H1 (cell line): ENCODE results near the gene ADD3. TPM values are rescaled to one million over a fixed set of nuclear protein-coding genes. Genes with fewer than 3 reads are reported as not detected.

Experiments
- CTCF ChIA-PET: fragments of 300-600 bp; sonication (Branson Sonifier 250); formaldehyde crosslinking; loops from one replicate; lab custom pipeline; 2021; ENCODE audit not compliant: partially characterized antibody; lab: Charles Lee
- POLR2A ChIA-PET: fragments of 300-600 bp; sonication (Branson Sonifier 250); formaldehyde crosslinking; loops from one replicate; lab custom pipeline; 2021; ENCODE audit warnings: inconsistent platforms; ENCODE audit not compliant: partially characterized antibody; lab: Charles Lee
- DNase-seq, 2 experiments: peaks; one replicate each; pipeline versions ENCODE4 v3.0.0 to v3.0.0-alpha.2; 2010 to 2022; ENCODE audit warnings: low spot score in 2 of 2, low read depth in 1 of 2, mixed read lengths in 1 of 2
- FAIRE-seq: peaks from 2 replicates; lab custom pipeline; 2011; peaks lifted over from hg19 to GRCh38; lab: Jason Lieb, UNC
- H2AFZ ChIP-seq: 2 replicates; pipeline ENCODE4 v1.8.1; 2012; ENCODE audit warnings: low read length, inconsistent platforms
- H2AK5ac ChIP-seq: 2 replicates; pipeline ENCODE4 v1.6.1; 2013; ENCODE audit warnings: low read depth, low read length
- H2BK120ac ChIP-seq: replicated peaks from 2 replicates; pipeline ENCODE3; 2013; ENCODE audit warnings: low read depth, low read length, inconsistent platforms
- H2BK12ac ChIP-seq: 2 replicates; pipeline ENCODE4 v1.6.1; 2013; ENCODE audit warnings: low read depth, low read length
- H2BK15ac ChIP-seq: 2 replicates; pipeline ENCODE4 v1.6.1; 2013; ENCODE audit warnings: low read length
- H2BK20ac ChIP-seq: 2 replicates; pipeline ENCODE4 v1.6.1; 2013; ENCODE audit warnings: low read length
- H2BK5ac ChIP-seq: 2 replicates; pipeline ENCODE4 v1.6.1; 2013; ENCODE audit warnings: low read depth, low read length
- H3K14ac ChIP-seq: 2 replicates; pipeline ENCODE4 v1.6.1; 2013; ENCODE audit warnings: inconsistent platforms; ENCODE audit not compliant: insufficient read length
- H3K18ac ChIP-seq: 2 replicates; pipeline ENCODE4 v1.6.1; 2013; ENCODE audit warnings: low read length; ENCODE audit errors: extremely low read depth
- H3K23ac ChIP-seq: 2 replicates; pipeline ENCODE4 v1.6.1; 2013; ENCODE audit warnings: inconsistent platforms; ENCODE audit not compliant: insufficient read length
- H3K23me2 ChIP-seq: 2 replicates; pipeline ENCODE4 v1.6.1; 2013; ENCODE audit warnings: low read depth, low read length
- H3K27ac ChIP-seq: 2 replicates; pipeline ENCODE4 v1.6.1; 2011; ENCODE audit warnings: low read depth, low read length, inconsistent platforms
- H3K27me3 ChIP-seq, 4 experiments: replicated peaks in 1 of 4; 1 replicate in 1 of 4; 2 replicates in 3 of 4; pipeline versions ENCODE4 v1.6.1 to v1.8.1; 2011 to 2013; ENCODE audit warnings: low read length in 3 of 4, mild to moderate bottlenecking in 3 of 4, inconsistent platforms in 2 of 4, mixed read lengths in 2 of 4, moderate library complexity in 1 of 4; ENCODE audit not compliant: control insufficient read depth in 3 of 4, insufficient read depth in 3 of 4; ENCODE audit errors: extremely low read depth in 1 of 4
- H3K36me3 ChIP-seq, 4 experiments: 2 replicates each; pipeline versions ENCODE4 v1.6.1 to v1.8.1; 2011 to 2013; ENCODE audit warnings: mild to moderate bottlenecking in 4 of 4, low read length in 3 of 4, moderate library complexity in 2 of 4, control low read depth in 1 of 4, inconsistent platforms in 1 of 4; ENCODE audit not compliant: insufficient read depth in 4 of 4, control insufficient read depth in 2 of 4
- H3K4ac ChIP-seq: replicated peaks from 2 replicates; pipeline ENCODE3; 2013; ENCODE audit warnings: low read length, low read depth, mixed read lengths, inconsistent platforms; ENCODE audit not compliant: insufficient read length
- H3K4me1 ChIP-seq, 4 experiments: replicated peaks in 1 of 4; 1 replicate in 1 of 4; 2 replicates in 3 of 4; pipeline versions ENCODE4 v1.6.1 to v1.8.1; 2011 to 2013; ENCODE audit warnings: low read length in 3 of 4, inconsistent platforms in 2 of 4, mixed read lengths in 1 of 4; ENCODE audit not compliant: insufficient read depth in 4 of 4, control insufficient read depth in 3 of 4
- H3K4me2 ChIP-seq, 2 experiments: 2 replicates each; pipeline versions ENCODE4 v1.6.1 to v1.8.1; 2011 to 2013; ENCODE audit warnings: low read depth in 2 of 2, low read length in 2 of 2, control low read depth in 1 of 2, inconsistent platforms in 1 of 2, mild to moderate bottlenecking in 1 of 2; ENCODE audit not compliant: insufficient read depth in 1 of 2
- H3K4me3 ChIP-seq, 4 experiments: fragments of 200-600, 300-600 bp in 1 of 4; sonication (generic), shearing (Covaris generic), sonication (Bioruptor Twin) in 1 of 4; 2 replicates each; pipeline versions ENCODE4 v1.5.1 to v1.8.1; 2011 to 2016; ENCODE audit warnings: low read length in 4 of 4, low read depth in 3 of 4, control low read depth in 2 of 4, inconsistent platforms in 2 of 4, mild to moderate bottlenecking in 2 of 4, mixed read lengths in 1 of 4, moderate library complexity in 1 of 4; ENCODE audit not compliant: insufficient read depth in 2 of 4; ENCODE audit errors: extremely low read depth in 1 of 4
- H3K56ac ChIP-seq: replicated peaks from 2 replicates; pipeline ENCODE3; 2013; ENCODE audit warnings: low read depth, mild to moderate bottlenecking, mixed read lengths, low read length, inconsistent platforms; ENCODE audit not compliant: insufficient read length
- H3K79me1 ChIP-seq: 2 replicates; pipeline ENCODE4 v1.6.1; 2013; ENCODE audit warnings: low read depth, low read length, control low read depth
- H3K79me2 ChIP-seq, 2 experiments: 2 replicates each; pipeline versions ENCODE4 v1.6.1 to v1.8.1; 2012 to 2013; ENCODE audit warnings: low read length in 2 of 2, mild to moderate bottlenecking in 2 of 2, inconsistent platforms in 1 of 2; ENCODE audit not compliant: insufficient read depth in 2 of 2, control insufficient read depth in 1 of 2
- H3K9ac ChIP-seq, 4 experiments: replicated peaks in 1 of 4; 1 replicate in 1 of 4; 2 replicates in 3 of 4; pipeline versions ENCODE4 v1.6.1 to v1.8.1; 2011 to 2013; ENCODE audit warnings: low read depth in 3 of 4, low read length in 3 of 4, control low read depth in 2 of 4, mild to moderate bottlenecking in 2 of 4, moderate library complexity in 2 of 4, inconsistent platforms in 1 of 4; ENCODE audit errors: extremely low read depth in 1 of 4
- H3K9me3 ChIP-seq, 2 experiments: 2 replicates each; pipeline versions ENCODE4 v1.6.1 to v1.8.1; 2012 to 2013; ENCODE audit warnings: mild to moderate bottlenecking in 2 of 2, moderate library complexity in 2 of 2, control low read depth in 1 of 2, inconsistent platforms in 1 of 2, low read depth in 1 of 2, low read length in 1 of 2, mixed read lengths in 1 of 2; ENCODE audit not compliant: insufficient read depth in 2 of 2
- H4K20me1 ChIP-seq, 2 experiments: replicated peaks in 1 of 2; 2 replicates each; pipeline versions ENCODE3 to v1.8.1; 2011 to 2013; ENCODE audit warnings: inconsistent platforms in 2 of 2, low read length in 2 of 2, mild to moderate bottlenecking in 1 of 2; ENCODE audit not compliant: insufficient read depth in 2 of 2, control insufficient read depth in 1 of 2
- H4K5ac ChIP-seq: 2 replicates; pipeline ENCODE4 v1.6.1; 2013; ENCODE audit warnings: low read length, low read depth, mixed read lengths, inconsistent platforms; ENCODE audit not compliant: insufficient read length
- H4K8ac ChIP-seq: 2 replicates; pipeline ENCODE4 v1.8.0; 2013; ENCODE audit warnings: mild to moderate bottlenecking, moderate library complexity, low read length, inconsistent platforms; ENCODE audit not compliant: insufficient read depth; ENCODE audit errors: extremely low read depth
- H4K91ac ChIP-seq: replicated peaks from 2 replicates; pipeline ENCODE3; 2013; ENCODE audit warnings: low read length, mixed read lengths, inconsistent platforms; ENCODE audit not compliant: insufficient read length
- BACH1 ChIP-seq: IDR thresholded peaks from 2 replicates; pipeline ENCODE4 v1.6.1; 2012; ENCODE audit warnings: low read length, improper control_type of control experiment
- CEBPB ChIP-seq: IDR thresholded peaks from 2 replicates; pipeline ENCODE4 v1.6.1; 2012; ENCODE audit warnings: low read depth, low read length
- CHD2 ChIP-seq: IDR thresholded peaks from 2 replicates; pipeline ENCODE4 v1.6.1; 2012; ENCODE audit warnings: low read length, improper control_type of control experiment
- NANOG ChIP-seq: IDR thresholded peaks from 2 replicates; pipeline ENCODE4 v1.6.1; 2011; ENCODE audit warnings: low read length, low read depth, mild to moderate bottlenecking, inconsistent platforms; ENCODE audit not compliant: insufficient read depth, poor library complexity, severe bottlenecking
- NRF1 ChIP-seq: IDR thresholded peaks from 2 replicates; pipeline ENCODE4 v1.6.1; 2011; ENCODE audit warnings: mild to moderate bottlenecking, low read depth, low read length, improper control_type of control experiment
- POU5F1 ChIP-seq: IDR thresholded peaks from 2 replicates; pipeline ENCODE4 v1.6.1; 2011; ENCODE audit warnings: low read depth, mild to moderate bottlenecking, low read length, moderate library complexity
- RAD21 ChIP-seq, 2 experiments: IDR thresholded peaks in 1 of 2; conservative IDR thresholded peaks in 1 of 2; 2 replicates each; pipeline ENCODE4 v1.6.1; 2011; ENCODE audit warnings: low read depth in 2 of 2, low read length in 2 of 2, improper control_type of control experiment in 1 of 2, inconsistent platforms in 1 of 2, mild to moderate bottlenecking in 1 of 2, moderate library complexity in 1 of 2
- RNF2 ChIP-seq: fragments of 200-900, 300-1000 bp; sonication (generic); IDR thresholded peaks from 2 replicates; pipeline ENCODE4 v1.7.1; 2016; ENCODE audit warnings: borderline replicate concordance, low read depth, mild to moderate bottlenecking, antibody characterized with exemption, low read length; ENCODE audit not compliant: poor library complexity, severe bottlenecking; ENCODE audit errors: missing control alignments
- RXRA ChIP-seq: IDR thresholded peaks from 2 replicates; pipeline ENCODE4 v1.6.1; 2011; ENCODE audit warnings: low read depth, mild to moderate bottlenecking, low read length, moderate library complexity; ENCODE audit not compliant: insufficient read depth
- SP2 ChIP-seq: IDR thresholded peaks from 2 replicates; pipeline ENCODE4 v1.6.1; 2012; ENCODE audit warnings: mild to moderate bottlenecking, low read length, inconsistent platforms
- WGBS, 2 experiments: shearing (Covaris generic) in 1 of 2; methylation state at CpG; one replicate each; pipeline versions ENCODE4 v1.1.6 to v1.1.7; 2013 to 2015; ENCODE audit warnings: low lambda C conversion rate in 2 of 2, mixed read lengths in 2 of 2, inconsistent platforms in 1 of 2, low coverage in 1 of 2, missing lambda C conversion rate in 1 of 2; ENCODE audit not compliant: insufficient replicate concordance in 2 of 2, insufficient coverage in 1 of 2, insufficient read length in 1 of 2; ENCODE audit errors: extremely low coverage in 1 of 2, missing lambda C conversion rate in 1 of 2; 5-methylcytosine and 5-hydroxymethylcytosine counted together
- polyA plus RNA-seq, 7 experiments: library from polyadenylated mRNA; depleted of rRNA in 3 of 7; stranded (reverse) in 5 of 7; unstranded in 2 of 7; fragments of >200 nt in 5 of 7; fragments of 200-250 nt in 2 of 7; gene quantifications; 1 replicate in 5 of 7; 2 replicates in 1 of 7; 4 replicates in 1 of 7; pipeline versions ENCODE4 v1.2.1 to v1.2.3, GENCODE V29; 2011 to 2013; ENCODE audit warnings: missing spikeins in 2 of 7, mixed read lengths in 2 of 7
- total RNA-seq: library from RNA; stranded (reverse); fragmentation: NEBNext Ultra II Directional; extraction: Animal tissue kit (Norgen Biotek cat#: 25700); gene quantifications from 2 replicates; pipeline ENCODE4 v1.2.1, GENCODE V29; 2021
- TF ChIP-seq, protein P1 (sequence below): IDR thresholded peaks from 2 replicates; pipeline ENCODE4 v1.6.1; 2011; ENCODE audit warnings: low read depth, mild to moderate bottlenecking, low read length; ENCODE audit not compliant: insufficient read depth

ADD3 gene
- total and polyA plus RNA-seq, 2 of the 8 experiments (the other 6 are each of a cell fraction or from before 2014, with no cell fraction given) = 44.7 to 85.6 TPM

DNA sequence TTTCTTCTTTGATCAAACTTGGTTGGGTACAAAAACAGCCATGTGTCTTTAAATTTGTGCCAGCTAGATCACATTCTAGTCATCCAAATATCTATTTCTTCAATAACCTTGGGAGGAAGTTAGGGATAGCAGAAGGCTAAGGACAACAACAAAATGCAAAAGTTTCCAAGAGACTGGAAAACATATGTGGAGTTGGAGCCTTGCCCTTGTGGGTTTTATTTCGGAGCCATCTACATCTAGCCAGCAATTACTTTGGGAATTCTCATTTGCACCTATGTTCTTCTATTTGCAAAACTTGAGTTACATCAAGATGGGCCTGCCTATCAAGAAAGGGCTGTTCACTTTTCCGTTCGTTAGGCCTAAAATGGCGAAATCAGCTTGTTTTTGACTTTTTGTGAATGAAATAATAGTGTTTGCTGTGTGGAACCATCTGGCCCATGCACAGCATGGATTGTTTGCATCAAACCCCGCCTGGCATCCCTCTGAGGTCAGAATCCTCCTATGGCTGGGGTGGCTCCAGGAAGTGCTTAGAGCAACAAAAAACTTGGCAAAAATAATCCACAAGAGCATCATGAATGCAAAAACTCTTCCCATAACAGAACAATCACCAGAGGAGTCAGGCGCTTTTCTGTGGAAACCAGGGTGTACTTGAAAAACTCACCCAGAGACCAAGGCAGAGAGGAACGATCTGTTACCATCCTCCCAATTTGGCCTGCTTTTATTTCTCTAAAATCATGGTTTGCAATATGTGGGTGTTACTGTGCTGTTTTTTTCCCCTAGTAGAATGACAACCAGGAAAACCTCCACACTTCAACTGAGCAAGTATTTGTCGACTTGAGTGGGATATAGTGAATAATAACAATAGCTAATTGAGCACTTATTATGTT, 48.3 kb upstream of the ADD3 start:
- H3K23ac ChIP-seq = no peak overlapping the region
- H3K9me3 ChIP-seq = no peaks in the 10 kb centered on the region
- H2BK12ac ChIP-seq = no peak overlapping the region
- no peaks in the 10 kb centered on the region for H4K20me1 ChIP-seq
- no peak overlapping the region for H2AFZ ChIP-seq
- no peak overlapping the region for H3K4ac ChIP-seq
- H4K8ac ChIP-seq = no peak overlapping the region
- H4K5ac ChIP-seq = no peak overlapping the region
- DNase-seq = no peak
- no peak overlapping the region for H4K91ac ChIP-seq
- H2BK120ac ChIP-seq = no peak overlapping the region
- no peaks in the 10 kb centered on the region for H3K36me3 ChIP-seq
- no peak overlapping the region for H3K9ac ChIP-seq
- H2AK5ac ChIP-seq = no peak overlapping the region; the same call in 1 of the 2 replicates
- no peak overlapping the region for H2BK15ac ChIP-seq
- no peak overlapping the region for H3K14ac ChIP-seq
- H3K27me3 ChIP-seq = no peaks in the 10 kb centered on the region
- H3K4me1 ChIP-seq = peaks cover 5 to 11% (median 9%) of the 10 kb centered on the region in 4 experiments; a peak in 6 of 7 replicates
- H2BK5ac ChIP-seq = no peak overlapping the region
- H3K79me2 ChIP-seq = no peaks in the 10 kb centered on the region
- 94% methylated on average over 8 of the region's 8 CpGs; no CpG with 5 or more reads in 1 of the 2 experiments for WGBS, 2 experiments
- no peaks in the 10 kb centered on the region for H3K79me1 ChIP-seq
- no peak overlapping the region for H2BK20ac ChIP-seq
- CTCF ChIA-PET = interaction anchor here (3.4 to 3.8 kb wide), 4 partner anchors 9 to 75 kb away, joined by 10 to 33 read pairs (median 24); no protein-coding TSS in a partner anchor
- H3K23me2 ChIP-seq = no peaks in the 10 kb centered on the region; the same call in 1 of the 2 replicates
- POLR2A ChIA-PET = no interaction called here
- H3K4me2 ChIP-seq = no peak overlapping the region
- H3K4me3 ChIP-seq = no peak overlapping the region
- no peak for FAIRE-seq
- H3K27ac ChIP-seq = no peak overlapping the region
- no peak overlapping the region for H3K18ac ChIP-seq
- H3K56ac ChIP-seq = no peak overlapping the region
- TF ChIP-seq RAD21 (IDR thresholded peaks at IDR 0.05 in 1 of 2, conservative IDR thresholded peaks at IDR 0.05 in 1 of 2; ENCODE audit: low read depth in 2 of 2, low read length in 2 of 2) (no peak), NANOG (no peak), BACH1 (no peak), RNF2 (no peak), CEBPB (no peak), CHD2 (no peak), RXRA (no peak), POU5F1 (no peak), SP2 (no peak), NRF1 (no peak)
- TF ChIP-seq, protein P1, sequence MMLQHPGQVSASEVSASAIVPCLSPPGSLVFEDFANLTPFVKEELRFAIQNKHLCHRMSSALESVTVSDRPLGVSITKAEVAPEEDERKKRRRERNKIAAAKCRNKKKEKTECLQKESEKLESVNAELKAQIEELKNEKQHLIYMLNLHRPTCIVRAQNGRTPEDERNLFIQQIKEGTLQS = no peak
